ENCODE data around the gene HNRNPH3. TPM values are rescaled to one million over a fixed set of nuclear protein-coding genes. Genes with fewer than 3 reads are reported as not detected.

HNRNPH3 gene
- total and polyA plus RNA-seq, 2 experiments from 2014 or later: 87.2 to 367 TPM

DNA sequence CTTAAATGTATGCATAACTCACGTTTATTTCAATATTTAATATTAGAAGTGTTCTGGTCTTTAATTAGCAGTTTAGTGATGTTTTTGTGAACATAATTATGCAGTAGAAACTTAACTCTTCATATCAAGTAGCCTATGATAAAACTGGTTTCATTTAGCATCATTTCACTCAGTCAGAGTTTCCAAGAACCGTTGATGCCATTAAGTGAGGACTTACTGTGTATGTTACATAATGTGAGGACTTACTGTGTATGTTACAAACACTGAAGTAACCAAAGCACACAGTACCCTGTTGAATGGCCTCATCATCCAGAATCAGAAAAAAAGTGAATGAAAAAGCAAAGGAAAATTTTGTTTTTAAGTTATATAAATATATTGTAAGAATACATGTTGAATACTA lies 33.7 kb downstream of the HNRNPH3 start:
- Histone ChIP-seq H3K27ac (ENCODE audit: low read depth) (no peak overlapping the region), H3K4me3 (no peak overlapping the region), H3K9me2 (ENCODE audit: insufficient read depth) (no peaks in the 10 kb centered on the region), H3K36me3 (ENCODE audit: insufficient read depth) (peaks cover 9% of the 10 kb centered on the region; the same call in 1 of the 2 replicates), H2AFZ (no peak overlapping the region), H3F3A (replicated peaks; ENCODE audit: low read depth) (no peaks in the 10 kb centered on the region), H3K27me3 (ENCODE audit: insufficient read depth) (no peaks in the 10 kb centered on the region), H3K4me2 (no peak overlapping the region), H3K4me1 (ENCODE audit: insufficient read depth) (no peaks in the 10 kb centered on the region), H3K79me2 (replicated peaks; ENCODE audit: insufficient read depth) (no peaks in the 10 kb centered on the region), H4K20me1 (replicated peaks; ENCODE audit: insufficient read depth) (no peaks in the 10 kb centered on the region)
- peaks cover 15% of the 10 kb centered on the region for H3K36me3 Mint-ChIP-seq (ENCODE audit: low read depth)
- H3K4me3 Mint-ChIP-seq: no peak overlapping the region
- peaks cover 4% of the 10 kb centered on the region for H3K27me3 Mint-ChIP-seq (ENCODE audit: insufficient read depth, low read depth, poor library complexity)
- no peak for TF ChIP-seq NANOG (IDR thresholded peaks at IDR 0.05; ENCODE audit: borderline replicate concordance)
- no peak for TF ChIP-seq CREB1 (CRISPR knock-in tag; IDR thresholded peaks at IDR 0.05; ENCODE audit: low read depth)
- no peaks in the 10 kb centered on the region for H3K4me1 Mint-ChIP-seq
- peaks cover 3% of the 10 kb centered on the region; the same call in 2 of the 3 replicates for H3K9me3 Mint-ChIP-seq
- DNase-seq (ENCODE audit: low spot score) (no peak), ATAC-seq (no peak)
- no peak overlapping the region for H3K27ac Mint-ChIP-seq

DNA sequence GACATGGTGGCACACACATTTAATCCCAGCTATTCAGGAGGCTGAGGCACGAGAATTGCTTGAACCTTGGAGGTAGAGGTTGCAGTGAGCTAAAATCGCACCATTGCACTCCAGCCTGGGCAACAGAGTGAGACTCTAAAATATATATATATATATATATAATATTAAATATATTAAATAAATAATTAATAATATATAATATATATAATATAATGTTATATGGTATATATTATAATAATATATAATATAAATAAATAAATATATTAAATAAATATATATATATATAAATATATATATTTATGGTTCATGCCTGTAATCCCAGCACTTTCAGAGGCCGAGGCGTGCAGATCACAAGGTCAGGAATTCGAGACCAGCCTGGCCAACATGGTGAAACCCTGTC lies 34.7 kb downstream of the HNRNPH3 start:
- Histone ChIP-seq H3K4me2 (no peak overlapping the region), H3K4me3 (no peak overlapping the region), H3F3A (replicated peaks; ENCODE audit: low read depth) (no peaks in the 10 kb centered on the region), H4K20me1 (replicated peaks; ENCODE audit: insufficient read depth) (no peaks in the 10 kb centered on the region), H3K27ac (ENCODE audit: low read depth) (no peak overlapping the region), H3K4me1 (ENCODE audit: insufficient read depth) (no peaks in the 10 kb centered on the region), H2AFZ (no peak overlapping the region), H3K27me3 (ENCODE audit: insufficient read depth) (no peaks in the 10 kb centered on the region), H3K79me2 (replicated peaks; ENCODE audit: insufficient read depth) (no peaks in the 10 kb centered on the region), H3K9me2 (ENCODE audit: insufficient read depth) (no peaks in the 10 kb centered on the region), H3K36me3 (ENCODE audit: insufficient read depth) (peaks cover 9% of the 10 kb centered on the region; the same call in 1 of the 2 replicates)
- no peak overlapping the region for H3K27ac Mint-ChIP-seq
- peaks cover 8% of the 10 kb centered on the region; the same call in 2 of the 3 replicates for H3K9me3 Mint-ChIP-seq
- H3K36me3 Mint-ChIP-seq (ENCODE audit: low read depth): peaks cover 22% of the 10 kb centered on the region
- no peak for DNase-seq (ENCODE audit: low spot score)
- H3K4me3 Mint-ChIP-seq: no peak overlapping the region
- H3K27me3 Mint-ChIP-seq (ENCODE audit: insufficient read depth, low read depth, poor library complexity): peaks cover 4% of the 10 kb centered on the region
- ATAC-seq: no peak
- H3K4me1 Mint-ChIP-seq: no peaks in the 10 kb centered on the region
- TF ChIP-seq CREB1 (CRISPR knock-in tag; IDR thresholded peaks at IDR 0.05; ENCODE audit: low read depth): no peak
- TF ChIP-seq EZH2phosphoT487 (IDR thresholded peaks at IDR 0.05; ENCODE audit: unreplicated experiment): no peak
- TF ChIP-seq STAT1 (IDR thresholded peaks at IDR 0.05; ENCODE audit: unreplicated experiment): no peak
- no peak for TF ChIP-seq JUNB (IDR thresholded peaks at IDR 0.05; ENCODE audit: unreplicated experiment)
- TF ChIP-seq, protein P1, sequence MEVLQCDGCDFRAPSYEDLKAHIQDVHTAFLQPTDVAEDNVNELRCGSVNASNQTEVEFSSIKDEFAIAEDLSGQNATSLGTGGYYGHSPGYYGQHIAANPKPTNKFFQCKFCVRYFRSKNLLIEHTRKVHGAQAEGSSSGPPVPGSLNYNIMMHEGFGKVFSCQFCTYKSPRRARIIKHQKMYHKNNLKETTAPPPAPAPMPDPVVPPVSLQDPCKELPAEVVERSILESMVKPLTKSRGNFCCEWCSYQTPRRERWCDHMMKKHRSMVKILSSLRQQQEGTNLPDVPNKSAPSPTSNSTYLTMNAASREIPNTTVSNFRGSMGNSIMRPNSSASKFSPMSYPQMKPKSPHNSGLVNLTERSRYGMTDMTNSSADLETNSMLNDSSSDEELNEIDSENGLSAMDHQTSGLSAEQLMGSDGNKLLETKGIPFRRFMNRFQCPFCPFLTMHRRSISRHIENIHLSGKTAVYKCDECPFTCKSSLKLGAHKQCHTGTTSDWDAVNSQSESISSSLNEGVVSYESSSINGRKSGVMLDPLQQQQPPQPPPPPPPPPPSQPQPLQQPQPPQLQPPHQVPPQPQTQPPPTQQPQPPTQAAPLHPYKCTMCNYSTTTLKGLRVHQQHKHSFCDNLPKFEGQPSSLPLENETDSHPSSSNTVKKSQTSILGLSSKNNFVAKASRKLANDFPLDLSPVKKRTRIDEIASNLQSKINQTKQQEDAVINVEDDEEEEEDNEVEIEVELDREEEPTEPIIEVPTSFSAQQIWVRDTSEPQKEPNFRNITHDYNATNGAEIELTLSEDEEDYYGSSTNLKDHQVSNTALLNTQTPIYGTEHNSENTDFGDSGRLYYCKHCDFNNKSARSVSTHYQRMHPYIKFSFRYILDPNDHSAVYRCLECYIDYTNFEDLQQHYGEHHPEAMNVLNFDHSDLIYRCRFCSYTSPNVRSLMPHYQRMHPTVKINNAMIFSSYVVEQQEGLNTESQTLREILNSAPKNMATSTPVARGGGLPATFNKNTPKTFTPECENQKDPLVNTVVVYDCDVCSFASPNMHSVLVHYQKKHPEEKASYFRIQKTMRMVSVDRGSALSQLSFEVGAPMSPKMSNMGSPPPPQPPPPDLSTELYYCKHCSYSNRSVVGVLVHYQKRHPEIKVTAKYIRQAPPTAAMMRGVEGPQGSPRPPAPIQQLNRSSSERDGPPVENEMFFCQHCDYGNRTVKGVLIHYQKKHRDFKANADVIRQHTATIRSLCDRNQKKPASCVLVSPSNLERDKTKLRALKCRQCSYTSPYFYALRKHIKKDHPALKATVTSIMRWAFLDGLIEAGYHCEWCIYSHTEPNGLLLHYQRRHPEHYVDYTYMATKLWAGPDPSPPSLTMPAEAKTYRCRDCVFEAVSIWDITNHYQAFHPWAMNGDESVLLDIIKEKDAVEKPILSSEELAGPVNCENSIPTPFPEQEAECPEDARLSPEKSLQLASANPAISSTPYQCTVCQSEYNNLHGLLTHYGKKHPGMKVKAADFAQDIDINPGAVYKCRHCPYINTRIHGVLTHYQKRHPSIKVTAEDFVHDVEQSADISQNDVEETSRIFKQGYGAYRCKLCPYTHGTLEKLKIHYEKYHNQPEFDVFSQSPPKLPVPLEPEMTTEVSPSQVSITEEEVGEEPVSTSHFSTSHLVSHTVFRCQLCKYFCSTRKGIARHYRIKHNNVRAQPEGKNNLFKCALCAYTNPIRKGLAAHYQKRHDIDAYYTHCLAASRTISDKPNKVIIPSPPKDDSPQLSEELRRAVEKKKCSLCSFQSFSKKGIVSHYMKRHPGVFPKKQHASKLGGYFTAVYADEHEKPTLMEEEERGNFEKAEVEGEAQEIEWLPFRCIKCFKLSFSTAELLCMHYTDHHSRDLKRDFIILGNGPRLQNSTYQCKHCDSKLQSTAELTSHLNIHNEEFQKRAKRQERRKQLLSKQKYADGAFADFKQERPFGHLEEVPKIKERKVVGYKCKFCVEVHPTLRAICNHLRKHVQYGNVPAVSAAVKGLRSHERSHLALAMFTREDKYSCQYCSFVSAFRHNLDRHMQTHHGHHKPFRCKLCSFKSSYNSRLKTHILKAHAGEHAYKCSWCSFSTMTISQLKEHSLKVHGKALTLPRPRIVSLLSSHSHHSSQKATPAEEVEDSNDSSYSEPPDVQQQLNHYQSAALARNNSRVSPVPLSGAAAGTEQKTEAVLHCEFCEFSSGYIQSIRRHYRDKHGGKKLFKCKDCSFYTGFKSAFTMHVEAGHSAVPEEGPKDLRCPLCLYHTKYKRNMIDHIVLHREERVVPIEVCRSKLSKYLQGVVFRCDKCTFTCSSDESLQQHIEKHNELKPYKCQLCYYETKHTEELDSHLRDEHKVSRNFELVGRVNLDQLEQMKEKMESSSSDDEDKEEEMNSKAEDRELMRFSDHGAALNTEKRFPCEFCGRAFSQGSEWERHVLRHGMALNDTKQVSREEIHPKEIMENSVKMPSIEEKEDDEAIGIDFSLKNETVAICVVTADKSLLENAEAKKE (CRISPR knock-in tag; IDR thresholded peaks at IDR 0.05): no peak
- TF ChIP-seq REST (IDR thresholded peaks at IDR 0.05; ENCODE audit: unreplicated experiment): no peak
- no peak for TF ChIP-seq ETS1 (IDR thresholded peaks at IDR 0.05)
- no peak for TF ChIP-seq EZH2 (IDR thresholded peaks at IDR 0.05; ENCODE audit: low read depth, unreplicated experiment)

Data from GM23338 (cell line).